Thyroid gland (tissue), 4 donors: ENCODE data around the gene WDR89.

ENCODE experiments used
- POLR2A ChIP-seq, 2 donors: fragments of 450-650 bp; IDR thresholded peaks; one replicate each; pipeline ENCODE4 v1.6.1; 2017; ENCODE audit warnings: antibody characterized with exemption in 2 of 2, mild to moderate bottlenecking in 2 of 2, moderate library complexity in 1 of 2
- TF ChIP-seq, protein P1 (sequence below), 6 experiments: fragments of 200-600 bp in 3 of 6; fragments of 450-650 bp in 3 of 6; sonication (generic) in 3 of 6; IDR thresholded peaks; one replicate each; pipeline ENCODE4 v1.5.1; 2016 to 2019; ENCODE audit warnings: antibody characterized with exemption in 6 of 6, mild to moderate bottlenecking in 2 of 6, inconsistent platforms in 1 of 6, moderate library complexity in 1 of 6

DNA sequence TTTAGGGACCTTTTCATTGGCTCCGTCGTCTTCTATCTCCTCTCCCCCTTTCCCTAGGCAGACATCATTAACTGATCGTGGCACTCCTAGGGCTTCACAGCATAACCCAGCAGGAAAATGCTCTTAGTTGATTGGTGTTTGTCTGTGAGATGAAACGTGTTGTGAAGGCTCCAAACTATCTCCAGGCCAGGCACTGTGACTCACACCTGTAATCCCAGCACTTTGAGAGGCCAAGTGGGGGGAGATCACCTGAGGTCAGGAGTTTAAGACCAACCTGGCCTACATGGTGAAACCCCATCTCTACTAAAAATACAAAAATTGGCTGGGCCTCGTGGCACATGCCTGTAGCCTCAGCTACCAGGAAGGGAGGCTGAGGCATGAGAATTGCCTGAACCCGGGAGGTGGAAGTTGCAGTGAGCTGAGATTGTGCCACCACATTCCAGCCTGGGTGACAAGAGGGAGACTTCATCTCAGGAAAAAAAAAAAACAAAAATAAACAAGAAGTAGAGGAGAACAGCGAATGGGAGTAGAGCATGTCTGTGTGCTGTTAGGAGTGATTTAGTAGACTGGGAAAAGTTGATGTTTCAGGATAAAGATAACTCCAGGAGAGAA is 32.3 kb upstream of the WDR89 start:
- TF ChIP-seq, protein P1, sequence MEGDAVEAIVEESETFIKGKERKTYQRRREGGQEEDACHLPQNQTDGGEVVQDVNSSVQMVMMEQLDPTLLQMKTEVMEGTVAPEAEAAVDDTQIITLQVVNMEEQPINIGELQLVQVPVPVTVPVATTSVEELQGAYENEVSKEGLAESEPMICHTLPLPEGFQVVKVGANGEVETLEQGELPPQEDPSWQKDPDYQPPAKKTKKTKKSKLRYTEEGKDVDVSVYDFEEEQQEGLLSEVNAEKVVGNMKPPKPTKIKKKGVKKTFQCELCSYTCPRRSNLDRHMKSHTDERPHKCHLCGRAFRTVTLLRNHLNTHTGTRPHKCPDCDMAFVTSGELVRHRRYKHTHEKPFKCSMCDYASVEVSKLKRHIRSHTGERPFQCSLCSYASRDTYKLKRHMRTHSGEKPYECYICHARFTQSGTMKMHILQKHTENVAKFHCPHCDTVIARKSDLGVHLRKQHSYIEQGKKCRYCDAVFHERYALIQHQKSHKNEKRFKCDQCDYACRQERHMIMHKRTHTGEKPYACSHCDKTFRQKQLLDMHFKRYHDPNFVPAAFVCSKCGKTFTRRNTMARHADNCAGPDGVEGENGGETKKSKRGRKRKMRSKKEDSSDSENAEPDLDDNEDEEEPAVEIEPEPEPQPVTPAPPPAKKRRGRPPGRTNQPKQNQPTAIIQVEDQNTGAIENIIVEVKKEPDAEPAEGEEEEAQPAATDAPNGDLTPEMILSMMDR (IDR thresholded peaks at IDR 0.05) = no peak
- TF ChIP-seq POLR2A (IDR thresholded peaks at IDR 0.05) = no peak
